ENCODE data around the gene HDGF.

HDGF gene

DNA sequence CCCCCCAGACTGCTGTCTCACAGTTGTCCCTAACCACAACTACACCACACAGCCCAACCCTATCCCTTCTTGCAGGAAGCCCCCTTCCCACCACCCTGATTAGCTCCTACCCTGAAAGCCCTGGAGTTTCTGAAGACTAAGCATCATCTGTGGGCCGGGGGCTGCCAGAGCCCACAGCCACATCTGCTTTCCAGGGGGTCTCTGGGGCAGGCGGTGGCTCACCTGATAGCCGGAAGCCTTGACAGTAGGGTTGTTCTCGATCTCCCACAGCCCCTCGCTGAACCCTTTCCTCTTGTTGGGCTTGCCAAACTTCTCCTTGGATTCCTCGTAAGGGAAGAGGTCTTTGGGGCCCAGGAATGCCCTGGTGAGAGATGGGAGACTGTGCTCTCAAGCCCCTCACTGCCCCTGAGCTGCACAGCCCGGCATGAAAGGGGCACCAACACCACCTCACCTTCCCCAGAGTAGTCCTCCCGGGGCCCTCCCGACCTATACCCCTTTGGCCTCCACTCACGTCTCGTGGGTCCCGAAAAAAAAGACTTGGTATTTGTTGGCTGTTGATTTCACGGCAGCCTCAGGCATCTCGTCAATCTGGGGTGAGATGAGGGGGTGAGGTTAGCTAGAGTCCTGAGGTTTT lies 6.6 kb downstream of the HDGF start:
- DNase-seq = peak; percentile 6

- no peak for DNase-seq
Observed at GRCh38 chr1:156744344-156744743, 7.1 kb downstream of the HDGF start.

GRCh38 chr1:156743367-156744302 lies 7.8 kb downstream of the HDGF start:
- no peak for DNase-seq

DNA sequence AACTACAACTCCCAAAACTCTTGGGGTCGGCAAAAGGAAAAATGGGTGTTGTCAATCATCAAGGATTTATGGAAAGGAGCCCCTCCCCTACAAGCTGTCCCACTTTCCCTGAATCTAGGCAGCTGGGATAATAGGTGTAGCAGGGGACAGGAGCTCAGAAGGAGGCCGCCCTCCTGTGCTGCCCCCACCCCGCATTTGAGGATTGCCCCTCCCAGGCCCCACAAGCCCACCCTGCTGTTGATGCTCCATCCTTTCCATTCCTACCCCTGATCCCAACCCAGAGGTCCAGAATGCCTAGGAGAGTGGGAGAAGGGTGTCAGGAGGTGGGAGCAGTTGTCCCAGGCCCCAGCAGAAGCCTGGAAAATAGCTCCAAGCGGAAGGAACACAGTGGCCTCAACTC lies 8.7 kb downstream of the HDGF start:
- no peak for DNase-seq

- DNase-seq = no peak
Observed at GRCh38 chr1:156742017-156742416, 9.5 kb downstream of the HDGF start.

- DNase-seq = no peak
Observed at GRCh38 chr1:156741481-156741983, 9.9 kb downstream of the HDGF start.

DNA sequence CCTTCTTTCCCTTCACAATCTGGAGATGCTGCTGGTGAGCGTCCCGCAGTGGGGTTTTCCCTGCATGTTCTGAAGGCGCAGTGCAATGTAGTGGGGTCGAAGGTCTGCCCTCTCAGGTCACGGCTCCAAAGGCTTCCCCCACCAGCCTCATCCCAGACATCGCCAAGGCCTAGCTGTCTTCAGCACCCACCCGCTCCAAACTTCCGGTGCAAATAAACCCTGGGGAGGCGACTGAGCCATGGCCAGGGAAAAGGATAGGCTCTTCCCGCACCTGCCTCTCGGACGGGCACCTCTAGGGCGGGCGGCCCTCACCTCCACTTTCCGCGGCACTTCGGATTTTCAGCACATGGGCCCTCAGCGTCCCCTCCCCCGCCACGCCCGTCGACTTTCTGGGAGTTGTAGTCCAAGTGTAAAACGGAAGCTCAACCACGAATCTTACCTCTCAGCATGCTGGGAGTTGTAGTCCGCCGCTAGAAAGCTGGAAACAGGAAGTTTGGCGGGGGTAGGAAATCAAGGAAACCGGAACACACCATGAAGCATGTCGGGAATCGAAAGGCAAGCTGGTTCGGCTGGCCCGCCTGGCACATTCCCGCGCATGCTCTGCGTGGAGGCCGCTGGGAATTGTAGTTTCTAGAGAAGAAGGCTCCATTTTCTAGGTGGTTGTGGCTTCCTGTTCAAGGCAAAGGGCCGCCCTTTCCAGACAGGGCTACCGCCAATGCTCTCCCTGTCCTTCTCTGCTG lies 10.6 kb downstream of the HDGF start, which contains the start of gene MRPL24:
Gene MRPL24, minus strand, starts transcription at position 348 of the 740 bp plus-strand sequence. CDS start 2,384 bp downstream, outside the sequence.
- DNase-seq = peak; percentile 99

DNA sequence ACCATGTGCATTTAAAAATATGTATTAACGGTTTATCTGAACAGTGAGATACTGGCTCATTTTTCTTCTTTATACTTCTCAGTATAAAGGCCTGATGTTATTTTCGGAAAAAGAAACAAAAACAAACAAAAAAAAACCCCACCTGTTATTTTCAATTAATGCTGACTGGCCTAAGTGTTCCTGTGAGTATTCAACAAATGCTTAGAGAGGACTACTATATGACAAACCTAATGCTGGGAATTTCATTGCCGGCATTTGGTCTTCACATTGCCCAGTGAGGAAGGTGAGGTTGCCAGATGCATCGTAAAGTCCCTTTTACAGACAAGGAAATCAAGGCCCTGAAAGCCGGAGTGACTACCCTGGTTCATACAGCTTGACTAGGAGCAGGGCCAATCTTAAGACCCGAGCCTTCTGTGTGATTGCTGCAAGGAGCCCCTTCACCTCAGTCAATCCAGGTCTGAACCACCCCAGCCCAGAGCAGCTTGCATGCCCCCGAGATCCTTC lies 11.2 kb downstream of the HDGF start:
- peak; percentile 31 for DNase-seq

DNA sequence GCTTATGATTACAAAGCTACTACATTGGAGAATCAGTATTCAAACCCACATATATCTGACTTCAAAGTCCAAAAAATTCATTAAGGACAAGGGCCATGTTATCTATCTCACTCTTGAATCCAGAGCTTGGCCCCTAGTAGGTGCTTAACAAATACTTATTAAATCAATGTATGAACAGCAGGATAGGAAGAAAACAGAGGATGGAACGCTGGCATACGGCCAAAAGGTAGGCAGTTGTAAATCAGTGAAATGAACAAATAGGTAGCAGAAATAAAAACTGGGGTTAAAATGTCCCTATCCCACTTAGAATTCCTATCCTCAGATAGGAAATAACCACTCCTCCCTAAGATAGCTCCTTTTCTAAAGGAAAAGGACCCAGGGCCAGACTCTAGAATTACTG lies 12.6 kb downstream of the HDGF start:
- DNase-seq = no peak

DNA sequence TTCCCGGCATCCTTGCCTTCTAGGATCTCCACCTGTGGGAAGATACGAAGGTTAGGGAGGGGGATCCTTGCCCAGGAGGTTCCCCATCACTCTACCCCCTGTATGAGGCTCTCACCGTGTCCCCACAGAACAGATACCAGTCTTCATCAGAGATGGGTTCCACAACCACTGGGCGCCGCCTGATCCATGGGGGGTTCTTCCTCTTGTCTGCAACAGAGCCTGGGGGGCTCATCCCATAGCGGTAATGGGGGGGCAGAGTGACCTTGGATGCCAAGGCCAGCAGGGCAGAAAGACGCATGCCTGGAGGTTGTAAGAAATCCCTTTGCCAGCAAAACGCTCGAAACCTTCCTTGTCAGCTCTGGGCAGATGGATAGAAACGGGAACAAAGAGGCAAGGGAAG lies 13.1 kb downstream of the HDGF start:
- no peak for DNase-seq

GRCh38 chr1:156733989-156734584 lies 17.4 kb downstream of the HDGF start:
- no peak for DNase-seq

GRCh38 chr1:156728599-156729462 lies 22.6 kb downstream of the HDGF start, which contains the start of gene ISG20L2:
Gene ISG20L2, minus strand, starts transcription at chr1:156728766. Its CDS starts 1,114 bp downstream, at chr1:156727652.
- peak; percentile 97 for DNase-seq

DNA sequence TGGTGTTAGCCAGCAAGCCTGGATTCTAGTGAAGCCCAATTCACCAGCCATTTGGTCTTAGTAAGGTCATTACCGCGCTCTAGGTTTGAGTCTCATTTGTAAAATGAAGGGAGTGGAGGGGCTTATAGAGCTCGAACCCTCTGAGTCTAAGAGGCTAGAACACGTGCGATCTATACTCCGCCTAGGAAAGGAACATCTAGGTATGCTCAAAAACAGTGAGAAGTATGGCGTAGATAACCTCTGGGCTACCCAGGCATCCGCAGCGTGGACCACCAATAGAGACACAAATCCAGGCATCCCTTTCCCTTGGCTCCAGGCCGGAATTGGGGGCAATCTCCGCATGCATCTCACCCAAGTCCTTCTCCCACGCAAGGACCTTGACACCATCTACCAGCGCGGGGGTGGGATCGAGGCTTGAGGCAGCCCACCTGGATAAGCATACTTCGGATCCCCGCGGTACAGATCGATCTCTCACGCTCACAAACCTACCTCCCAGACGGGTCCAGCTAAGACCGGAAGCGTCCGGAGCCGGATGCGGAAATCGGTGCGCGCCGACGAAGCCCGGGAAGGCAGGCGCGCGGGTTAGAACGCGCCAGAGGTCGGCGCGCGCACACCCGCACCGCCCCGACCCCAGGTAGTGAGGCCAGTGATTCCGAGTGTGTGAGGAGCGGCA lies 23.4 kb downstream of the HDGF start, which contains the start of gene METTL25B:
Gene METTL25B, plus strand, starts transcription at position 544 of the 673 bp plus-strand sequence. CDS start 636 bp downstream, outside the sequence.
- peak; percentile 68 for DNase-seq

DNA sequence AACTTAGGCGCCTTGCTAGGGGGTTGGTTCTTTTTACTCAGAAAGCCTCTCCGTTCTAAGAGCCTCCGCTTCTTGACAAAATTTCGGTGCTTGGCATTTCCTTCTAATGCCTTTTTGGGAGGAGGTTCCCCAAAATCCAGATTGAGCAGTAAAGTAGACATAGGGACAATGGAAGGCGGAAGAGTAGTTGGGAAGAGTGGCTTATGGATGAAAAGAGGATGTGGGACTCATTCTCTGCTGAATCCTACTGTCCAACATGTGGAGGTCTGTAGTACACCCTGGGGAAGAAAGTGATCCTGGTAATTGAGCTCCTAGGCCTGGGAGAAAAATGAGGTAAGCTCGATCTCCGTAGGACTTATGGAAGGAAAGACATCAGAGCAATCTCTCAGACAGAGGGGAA lies 24.0 kb downstream of the HDGF start:
- DNase-seq = no peak

GRCh38 chr1:156726549-156727226 lies 24.8 kb downstream of the HDGF start:
- DNase-seq = peak; percentile 20

DNA sequence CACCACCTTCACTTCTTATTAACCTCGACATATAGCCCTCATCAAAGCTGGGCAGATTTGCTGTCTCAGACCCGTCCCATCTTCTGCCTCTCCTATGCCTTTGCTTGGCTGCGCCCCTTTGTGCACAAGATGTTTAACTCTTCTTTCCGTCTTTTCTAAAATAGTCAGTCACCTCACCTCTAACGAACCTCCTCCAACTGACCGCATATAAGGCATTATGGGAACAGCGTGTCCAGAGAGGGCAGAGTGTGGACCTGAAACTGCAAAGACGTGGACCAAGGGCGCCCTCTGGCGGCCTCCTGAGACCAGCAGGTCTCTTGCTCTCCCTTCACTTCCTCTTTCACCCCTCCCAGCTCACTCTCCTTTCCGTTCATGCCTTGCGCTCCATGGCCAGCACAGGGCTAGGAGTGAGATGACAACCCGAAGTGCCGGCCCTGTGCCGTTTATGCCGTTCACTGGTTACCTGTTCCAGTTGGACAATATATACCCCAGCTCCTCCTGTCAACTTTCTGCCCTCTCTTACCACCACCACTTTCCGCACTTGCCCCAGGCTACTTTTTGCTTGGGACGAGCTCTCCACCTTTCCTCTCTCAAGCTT lies 25.7 kb downstream of the HDGF start:
- peak; percentile 70 for DNase-seq

GRCh38 chr1:156721535-156721934 lies 29.9 kb downstream of the HDGF start:
- no peak for DNase-seq

DNA sequence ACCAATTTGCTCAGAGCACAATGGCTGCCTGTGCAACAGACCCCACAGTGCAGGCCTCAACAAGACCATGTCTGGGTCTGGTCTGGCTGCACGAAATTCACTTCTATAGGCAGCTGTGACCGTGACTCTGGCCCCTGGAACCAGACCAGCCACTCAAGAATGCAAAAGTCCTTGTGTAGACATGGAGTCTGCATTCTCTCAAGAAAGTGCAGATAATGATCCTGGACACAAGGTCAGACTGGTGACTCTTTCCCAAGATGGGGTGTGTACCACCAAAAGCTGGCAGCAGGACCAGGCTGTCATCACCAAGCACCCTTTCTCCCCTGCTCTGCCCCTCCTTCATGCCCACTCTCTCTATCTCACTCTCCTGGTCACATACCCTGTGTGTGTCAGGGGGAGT lies 30.3 kb downstream of the HDGF start:
- DNase-seq = no peak

DNA sequence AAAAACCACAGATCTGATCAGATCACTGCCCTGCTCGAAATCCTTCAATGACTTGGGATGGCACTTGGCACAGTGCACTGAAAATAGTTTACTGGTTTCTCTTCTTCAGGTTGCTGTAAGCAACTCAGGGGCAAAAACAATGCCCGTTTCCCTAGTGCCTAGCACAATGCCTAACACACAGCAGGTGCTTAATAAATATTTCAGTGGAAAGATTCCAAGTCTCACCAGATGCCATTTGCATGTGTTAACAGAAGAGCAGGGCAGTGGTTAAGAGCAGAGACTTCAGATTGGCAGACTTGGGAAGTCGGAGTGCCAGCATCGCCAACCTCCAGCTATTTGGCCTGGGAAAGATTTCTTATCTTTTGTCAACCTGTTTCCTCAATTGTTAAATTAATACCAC lies 34.1 kb downstream of the HDGF start:
- DNase-seq = no peak

- DNase-seq = no peak
Observed at GRCh38 chr1:156714830-156715229, 36.6 kb downstream of the HDGF start.

Data from GDM1 (cell line).